Dermis microvascular lymphatic vessel endothelial cell (primary cell): ENCODE measurements around the gene ATRN. TPM values are rescaled to one million over a fixed set of nuclear protein-coding genes. Genes with fewer than 3 reads are reported as not detected.

ENCODE experiments used
- DNase-seq, 2 donors: peaks; one replicate each; pipeline versions ENCODE4 v3.0.0 to v3.0.0-alpha.2; 2010; ENCODE audit warnings: low read depth in 2 of 2
- total RNA-seq: library from RNA; depleted of rRNA; stranded (reverse); fragments of >200 nt; gene quantifications from 2 replicates; pipeline ENCODE4 v1.2.1, GENCODE V29; 2014

Gene ATRN
- total RNA-seq, 1 donor from 2014 or later, result 25.0 TPM

GRCh38 chr20:3692706-3693294, 222.0 kb downstream of the ATRN start:
- no peak for DNase-seq

GRCh38 chr20:3693376-3693775, 222.6 kb downstream of the ATRN start:
- DNase-seq, result no peak

- no peak for DNase-seq
Observed at GRCh38 chr20:3694864-3695263, 224.0 kb downstream of the ATRN start.

GRCh38 chr20:3696200-3696599, 225.4 kb downstream of the ATRN start:
- no peak for DNase-seq

- no peak for DNase-seq
Observed at GRCh38 chr20:3696745-3697587, 226.1 kb downstream of the ATRN start.

- no peak for DNase-seq
Observed at GRCh38 chr20:3697588-3698305, 226.9 kb downstream of the ATRN start.

- DNase-seq, result no peak
Observed at GRCh38 chr20:3698591-3699001, 227.8 kb downstream of the ATRN start.

GRCh38 chr20:3699037-3699436, 228.2 kb downstream of the ATRN start:
- no peak for DNase-seq

Other genes with a start within 250 kb of the ATRN start
- gene SLC4A11, start 231.8 kb upstream of the ATRN start, total RNA-seq, result 6.9 and 26.0 TPM in 2 replicates
- 10.5 and 13.9 TPM in 2 replicates for gene DNAAF9, start 63.3 kb upstream of the ATRN start, total RNA-seq
- gene GFRA4, start 192.4 kb downstream of the ATRN start, total RNA-seq, result not detected in 2 replicates
- gene ADAM33, start 211.0 kb downstream of the ATRN start, total RNA-seq, result under 0.01 TPM in 1 of 2 replicates, not detected in the other
- not detected in 2 replicates for gene SIGLEC1, start 241.6 kb downstream of the ATRN start, total RNA-seq